Anterior cingulate cortex (tissue), 58 donors: ENCODE data around the gene CBX2.
A peak's percentile ranks its signal among the peaks of the same experiment; 100 is the strongest.

Source experiments
- DNase-seq, 58 donors: peaks; one replicate each; lab custom pipeline; 2025; lab: John Stamatoyannopoulos, UW

Gene CBX2

GRCh38 chr17:79809530-79810129 is 31.7 kb downstream of the CBX2 start:
- no peak for DNase-seq

GRCh38 chr17:79810130-79811010 is 32.4 kb downstream of the CBX2 start:
- DNase-seq, result peak in 47 of 58 donors; percentile 1 to 85 (median 46)

- DNase-seq, result peak in 6 of 58 donors; percentile 29 to 48 (median 34)
These were observed 33.3 kb downstream of the CBX2 start for GRCh38 chr17:79811011-79811867.

GRCh38 chr17:79811868-79812352 is 34.0 kb downstream of the CBX2 start:
- DNase-seq, result no peak

GRCh38 chr17:79812353-79813258 is 34.7 kb downstream of the CBX2 start:
- DNase-seq, result no peak

GRCh38 chr17:79813297-79814126 is 35.6 kb downstream of the CBX2 start:
- DNase-seq, result peak in 1 of 58 donors; percentile 28

GRCh38 chr17:79814127-79814973 is 36.4 kb downstream of the CBX2 start:
- no peak for DNase-seq

GRCh38 chr17:79814974-79815835 is 37.3 kb downstream of the CBX2 start:
- peak in 1 of 58 donors; percentile 7 for DNase-seq

- no peak for DNase-seq
These were observed 38.0 kb downstream of the CBX2 start for GRCh38 chr17:79815836-79816461.

GRCh38 chr17:79818026-79818758 is 40.2 kb downstream of the CBX2 start:
- no peak for DNase-seq

- DNase-seq, result no peak
These were observed 41.1 kb downstream of the CBX2 start for GRCh38 chr17:79819085-79819484.

GRCh38 chr17:79819534-79820276 is 41.8 kb downstream of the CBX2 start:
- no peak for DNase-seq

GRCh38 chr17:79820959-79821330 is 43.0 kb downstream of the CBX2 start:
- DNase-seq, result no peak

GRCh38 chr17:79821331-79822095 is 43.6 kb downstream of the CBX2 start:
- no peak for DNase-seq
